Smooth muscle cell of bladder (primary cell): ENCODE results near the gene ARF6. TPM values are rescaled to one million over a fixed set of nuclear protein-coding genes. Genes with fewer than 3 reads are reported as not detected.

ENCODE experiments used
- total RNA-seq: library from RNA; depleted of rRNA; stranded (reverse); fragments of >200 nt; gene quantifications from 2 replicates; pipeline ENCODE4 v1.2.3, GENCODE V29; 2014

ARF6 gene
- 43.7 and 56.7 TPM in 2 replicates for total RNA-seq

GRCh38 chr14:49892636-49893308 is at the start of gene ARF6:
Gene ARF6 (plus strand): TSS chr14:49893082. CDS start chr14:49893737, 655 bp downstream.

DNA sequence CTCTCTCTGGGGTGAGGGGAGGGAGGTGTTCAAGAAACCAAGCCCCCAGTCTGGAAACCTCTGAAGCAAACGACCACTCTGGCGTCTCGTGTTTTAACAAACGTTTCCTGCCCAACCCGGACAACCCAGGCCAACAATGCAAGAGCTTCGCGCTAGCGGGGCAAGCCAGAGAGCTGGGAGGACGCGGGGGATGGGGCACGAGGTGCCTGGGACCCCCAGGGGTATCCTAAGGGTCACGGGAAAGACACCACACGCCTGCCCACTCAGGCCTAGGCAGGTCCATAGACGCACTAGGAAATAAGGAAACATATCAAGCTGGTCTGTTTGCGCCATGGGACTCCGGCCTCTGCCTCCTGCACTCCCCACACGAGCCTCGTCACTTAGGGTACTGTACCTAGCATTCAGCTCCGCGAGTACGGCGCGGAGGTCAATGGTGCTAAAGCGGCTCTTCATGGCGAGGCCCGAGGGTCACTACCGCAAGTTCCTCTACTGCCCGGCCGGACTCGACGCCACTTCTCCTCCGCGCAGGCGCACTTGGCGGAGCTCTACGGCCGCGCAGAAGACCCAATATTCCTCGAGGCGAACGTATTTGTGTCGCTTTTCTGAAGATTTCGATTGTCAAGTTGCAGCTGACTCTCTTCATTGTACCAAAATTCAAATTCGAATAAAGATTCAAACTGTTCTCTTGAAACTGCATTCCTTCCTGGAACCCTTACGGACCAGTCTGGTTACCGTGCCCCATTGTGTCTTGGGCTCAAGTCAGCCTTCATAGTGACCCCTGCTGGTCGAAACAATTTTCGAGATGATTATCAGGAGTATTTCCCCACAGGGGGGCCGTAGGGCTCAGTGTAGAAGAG is 40.4 kb upstream of the ARF6 start, which contains the start of gene NEMF:
Gene NEMF (minus strand): TSS at position 488 of the 857 bp plus-strand sequence. CDS start 35 bp downstream, at position 453.

Other genes starting within 250 kb of the ARF6 start
- 2.4 TPM in 2 replicates for gene POLE2, start 204.9 kb upstream of the ARF6 start, total RNA-seq
- 3.4 and 4.0 TPM in 2 replicates for gene KLHDC1, start 200.0 kb upstream of the ARF6 start, total RNA-seq
- gene KLHDC2, start 124.9 kb upstream of the ARF6 start, total RNA-seq = 93.2 and 106 TPM in 2 replicates
- 57.0 and 67.0 TPM in 2 replicates for gene NEMF, start 40.3 kb upstream of the ARF6 start, total RNA-seq
- 3.4 and 3.7 TPM in 2 replicates for gene VCPKMT, start 223.5 kb downstream of the ARF6 start, total RNA-seq